Breast epithelium (tissue), 3 donors: Measurements from ENCODE around the gene SPECC1L.

Experiments
- CTCF ChIP-seq, 3 donors: fragments of 450-650 bp; IDR thresholded peaks; one replicate each; pipeline ENCODE4 v1.5.1; 2016 to 2017; ENCODE audit warnings: antibody characterized with exemption in 3 of 3, mild to moderate bottlenecking in 3 of 3, moderate library complexity in 3 of 3
- POLR2A ChIP-seq: fragments of 450-650 bp; IDR thresholded peaks from one replicate; pipeline ENCODE4 v1.6.1; 2016; ENCODE audit warnings: antibody characterized with exemption, mild to moderate bottlenecking, moderate library complexity
- POLR2AphosphoS5 ChIP-seq, 3 donors: sonication (generic); formaldehyde crosslinking; IDR thresholded peaks; one replicate each; pipeline ENCODE4 v1.6.1; 2017; ENCODE audit warnings: antibody characterized with exemption in 3 of 3

GRCh38 chr22:24324137-24324536 lies 53.5 kb downstream of the SPECC1L start:
- TF ChIP-seq POLR2A (no peak), CTCF (IDR thresholded peaks at IDR 0.05) (no peak), POLR2AphosphoS5 (IDR thresholded peaks at IDR 0.05) (no peak)
